ENCODE measurements around the gene ZNF764.

- TF ChIP-seq, protein P1, sequence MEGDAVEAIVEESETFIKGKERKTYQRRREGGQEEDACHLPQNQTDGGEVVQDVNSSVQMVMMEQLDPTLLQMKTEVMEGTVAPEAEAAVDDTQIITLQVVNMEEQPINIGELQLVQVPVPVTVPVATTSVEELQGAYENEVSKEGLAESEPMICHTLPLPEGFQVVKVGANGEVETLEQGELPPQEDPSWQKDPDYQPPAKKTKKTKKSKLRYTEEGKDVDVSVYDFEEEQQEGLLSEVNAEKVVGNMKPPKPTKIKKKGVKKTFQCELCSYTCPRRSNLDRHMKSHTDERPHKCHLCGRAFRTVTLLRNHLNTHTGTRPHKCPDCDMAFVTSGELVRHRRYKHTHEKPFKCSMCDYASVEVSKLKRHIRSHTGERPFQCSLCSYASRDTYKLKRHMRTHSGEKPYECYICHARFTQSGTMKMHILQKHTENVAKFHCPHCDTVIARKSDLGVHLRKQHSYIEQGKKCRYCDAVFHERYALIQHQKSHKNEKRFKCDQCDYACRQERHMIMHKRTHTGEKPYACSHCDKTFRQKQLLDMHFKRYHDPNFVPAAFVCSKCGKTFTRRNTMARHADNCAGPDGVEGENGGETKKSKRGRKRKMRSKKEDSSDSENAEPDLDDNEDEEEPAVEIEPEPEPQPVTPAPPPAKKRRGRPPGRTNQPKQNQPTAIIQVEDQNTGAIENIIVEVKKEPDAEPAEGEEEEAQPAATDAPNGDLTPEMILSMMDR (IDR thresholded peaks at IDR 0.05; ENCODE audit: borderline replicate concordance, extremely low read depth, low read length, poor library complexity, severe bottlenecking): no peak
- no peak for TF ChIP-seq EZH2 (IDR thresholded peaks at IDR 0.05; ENCODE audit: borderline replicate concordance, low read depth, low read length, severe bottlenecking)
These were observed 32.4 kb downstream of the ZNF764 start for GRCh38 chr16:30525844-30526136.

Data from DND-41 (cell line).